WI38 (cell line): ENCODE data around the gene PTOV1.
A peak's percentile ranks its signal among the peaks of the same experiment; 100 is the strongest.

Experiments used
- H3K4me3 ChIP-seq: 2 replicates; pipeline ENCODE4 v1.5.1; 2011; ENCODE audit warnings: low read depth, mild to moderate bottlenecking, control low read depth, low read length
- CTCF ChIP-seq: IDR thresholded peaks from 2 replicates; pipeline ENCODE4 v1.5.1; 2012; ENCODE audit warnings: low read depth, mild to moderate bottlenecking, control low read depth, low read length

Gene PTOV1

DNA sequence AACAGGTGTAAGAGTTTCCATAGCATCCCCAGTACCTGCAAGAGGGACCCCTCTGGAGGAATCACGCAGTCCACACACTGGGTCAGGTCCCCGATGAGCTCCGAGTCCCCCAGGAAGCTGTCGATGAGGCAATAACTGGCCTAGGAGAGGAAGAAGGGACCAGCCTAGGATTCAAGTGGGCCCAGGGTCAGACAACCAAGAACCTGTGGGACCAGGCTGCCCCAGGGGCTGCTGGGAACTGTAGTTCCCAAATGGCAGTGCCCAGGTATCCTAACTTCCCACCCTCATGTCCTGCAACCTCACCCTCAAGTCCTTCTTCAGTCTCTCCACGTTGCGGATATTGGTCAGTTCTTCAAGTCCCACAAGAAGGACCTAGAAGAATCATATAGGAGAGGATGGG is 39.6 kb upstream of the PTOV1 start:
- no peak for TF ChIP-seq CTCF
- no peak overlapping the region for H3K4me3 ChIP-seq

DNA sequence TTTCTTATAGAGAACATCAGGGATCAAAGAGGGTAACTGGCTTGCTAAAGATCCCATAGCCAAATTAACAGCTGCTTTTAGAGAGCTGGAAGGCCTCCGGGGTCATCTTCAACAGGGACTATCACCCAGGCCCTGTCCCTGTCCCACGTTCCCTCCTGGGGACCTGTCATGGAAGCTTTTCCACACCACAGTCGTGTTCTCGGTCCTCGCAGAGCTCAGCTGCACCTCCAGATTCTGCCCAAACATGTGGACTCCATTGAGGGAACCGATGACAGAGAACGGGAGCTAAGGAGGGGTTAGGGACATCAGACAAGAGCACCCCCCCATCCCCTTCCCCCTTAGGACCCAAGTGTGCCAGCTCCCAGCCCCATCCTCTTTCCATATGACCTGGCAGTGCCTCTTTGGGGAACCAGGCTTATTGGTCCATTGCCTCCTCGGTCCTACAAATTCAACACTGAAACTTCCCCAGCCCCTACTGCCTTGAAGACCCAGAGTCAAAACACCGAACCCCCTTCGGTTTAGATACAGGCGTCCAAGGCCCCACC is 38.4 kb upstream of the PTOV1 start:
- peak overlapping the region; percentile 60 for H3K4me3 ChIP-seq
- no peak for TF ChIP-seq CTCF

DNA sequence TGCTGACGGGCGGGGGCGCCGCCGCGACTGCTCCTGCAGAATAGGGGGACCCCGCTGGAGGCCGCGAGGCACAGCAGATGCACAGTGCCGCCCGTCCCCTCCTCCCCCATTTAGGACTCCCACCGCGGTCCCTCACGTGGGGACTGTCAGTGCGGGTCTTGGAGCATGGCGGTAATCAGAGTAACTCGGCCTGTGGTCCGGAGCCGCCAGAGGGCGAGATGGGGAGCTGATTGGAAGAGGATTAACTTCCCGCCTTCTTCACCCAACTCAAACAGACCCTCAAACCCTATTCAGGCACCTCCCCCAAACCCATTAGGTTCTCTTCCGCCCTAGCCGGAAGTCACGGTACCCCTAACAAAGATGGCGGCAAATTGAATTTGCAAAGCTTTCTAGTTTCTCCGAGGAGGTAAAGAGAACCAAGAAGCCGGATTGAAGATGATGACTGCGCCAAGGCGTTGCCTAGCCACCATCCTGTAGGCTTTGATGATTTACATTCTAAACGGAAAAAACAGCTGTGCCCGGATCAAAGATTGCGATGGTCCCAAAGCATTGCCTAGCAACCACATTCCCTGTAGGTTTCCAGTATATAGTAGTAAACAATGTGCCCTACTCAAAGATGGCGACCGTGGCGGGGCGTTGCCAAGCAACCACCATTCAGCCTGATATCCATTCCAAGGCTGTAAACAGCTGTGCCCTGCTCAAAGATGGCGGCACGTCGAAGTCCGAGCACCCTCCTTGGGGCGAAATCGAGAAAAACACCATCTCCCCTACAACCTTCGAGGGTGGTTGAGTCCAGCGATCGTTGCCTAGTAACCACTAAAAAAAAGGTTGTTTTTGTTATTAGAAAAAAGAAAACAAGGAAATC is 37.7 kb upstream of the PTOV1 start, which contains the start of gene FUZ:
TSS of gene FUZ (minus strand) at position 296 of the 865 bp plus-strand sequence. CDS start at position 110, 186 bp downstream.
- peak within 1 kb of the TSS; percentile 60 for H3K4me3 ChIP-seq
- no peak for TF ChIP-seq CTCF

DNA sequence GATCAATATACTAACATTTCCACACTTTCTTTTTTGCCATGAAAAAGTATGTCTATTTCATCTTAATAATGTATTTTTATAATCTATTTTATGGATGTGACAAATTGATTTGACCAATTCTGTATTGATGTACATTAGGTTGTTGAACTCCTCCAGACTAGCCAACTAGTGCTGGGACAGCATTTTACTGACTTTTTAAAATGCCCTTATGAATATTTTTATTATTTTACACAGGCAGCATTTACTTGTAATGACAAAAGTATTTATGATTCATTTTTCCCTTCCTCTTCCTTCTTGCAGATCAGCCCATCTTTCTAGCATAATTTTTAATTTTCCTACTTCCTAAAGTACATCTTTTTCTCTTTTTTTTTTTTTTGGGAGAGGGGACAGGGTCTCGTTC is 36.9 kb upstream of the PTOV1 start:
- no peak overlapping the region; the same call in 1 of the 2 replicates for H3K4me3 ChIP-seq
- TF ChIP-seq CTCF: no peak

DNA sequence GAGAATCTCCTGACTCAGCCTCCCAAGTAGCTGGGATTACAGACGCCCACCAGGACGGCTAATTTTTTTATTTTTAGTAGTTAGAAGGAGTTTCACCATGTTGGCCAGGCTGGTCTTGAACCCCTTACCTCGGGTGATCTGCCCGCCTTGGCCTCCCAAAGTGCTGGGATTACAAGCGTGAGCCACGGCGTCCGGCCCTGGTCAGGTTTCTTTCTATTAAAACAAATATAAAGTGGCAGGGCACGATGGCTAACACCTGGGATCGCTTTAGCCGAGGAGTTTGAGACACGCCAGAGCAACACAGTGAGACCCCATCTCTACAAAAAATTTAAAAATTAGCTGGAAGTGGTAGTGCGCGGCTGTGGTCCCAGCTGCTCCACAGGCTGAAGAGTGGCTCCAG is 34.4 kb upstream of the PTOV1 start:
- peak overlapping the region; percentile 81 for H3K4me3 ChIP-seq
- TF ChIP-seq CTCF: no peak

DNA sequence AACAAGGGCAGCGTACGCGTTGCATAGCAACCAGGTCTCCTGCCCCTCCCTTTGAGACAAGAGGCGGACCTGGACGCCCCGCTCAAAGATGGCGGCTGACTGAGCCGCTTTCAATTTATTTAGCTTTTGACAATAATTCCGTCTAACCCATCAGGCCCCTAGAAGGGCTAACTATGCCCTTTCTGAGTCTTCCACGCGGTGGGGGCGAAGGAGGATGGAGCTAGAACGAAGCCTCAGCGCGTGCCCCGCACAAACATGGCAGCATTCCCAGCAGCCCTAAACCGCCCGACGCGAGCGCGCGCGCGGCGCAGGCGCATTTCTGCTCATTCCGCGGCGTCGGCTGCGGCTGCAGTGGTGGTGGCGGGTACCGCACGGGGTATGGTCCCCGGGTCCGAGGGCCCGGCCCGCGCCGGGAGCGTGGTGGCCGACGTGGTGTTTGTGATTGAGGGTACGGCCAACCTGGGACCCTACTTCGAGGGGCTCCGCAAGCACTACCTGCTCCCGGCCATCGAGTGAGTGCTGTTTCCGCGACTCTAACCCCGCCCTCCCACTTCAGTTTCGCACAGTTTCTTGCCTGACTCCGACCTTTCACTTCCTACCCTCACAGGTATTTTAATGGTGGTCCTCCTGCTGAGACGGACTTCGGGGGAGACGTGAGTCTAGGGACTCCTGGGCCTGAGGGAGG is 32.9 kb upstream of the PTOV1 start, which contains the start of gene MED25:
TSS of gene MED25 (plus strand) at position 326 of the 685 bp plus-strand sequence. CDS start at position 379, 53 bp downstream.
- H3K4me3 ChIP-seq: peak within 1 kb of the TSS; percentile 81
- TF ChIP-seq CTCF: 0 out of 2 replicates have a peak, but pooled peaks have one; percentile 3
